Upper lobe of left lung (tissue), 6 donors: ENCODE results near the gene UGT2B17. TPM values are rescaled to one million over a fixed set of nuclear protein-coding genes. Genes with fewer than 3 reads are reported as not detected.

ENCODE experiments used
- ATAC-seq, 2 donors: fragments of 200-7000 bp; cut with Tn5 transposase; one replicate each; pipeline ENCODE4 v1.9.1; 2022; ENCODE audit warnings: mild to moderate bottlenecking in 2 of 2, moderate library complexity in 2 of 2; ENCODE audit not compliant: low FRiP score in 2 of 2
- DNase-seq, 2 donors: peaks; one replicate each; pipeline ENCODE4 v3.0.0-alpha.2; 2019 to 2020
- H3K27ac ChIP-seq, 4 donors: fragments of 200-600 bp; sonication (generic); one replicate each; pipeline ENCODE4 v1.5.1; 2016 to 2019
- H3K27me3 ChIP-seq, 4 donors: fragments of 200-600 bp; sonication (generic); one replicate each; pipeline ENCODE4 v1.5.1; 2017 to 2019
- H3K36me3 ChIP-seq, 4 donors: fragments of 200-600 bp; sonication (generic); one replicate each; pipeline ENCODE4 v1.5.1; 2016 to 2019
- H3K4me1 ChIP-seq, 4 donors: fragments of 200-600 bp; sonication (generic); one replicate each; pipeline ENCODE4 v1.5.1; 2018 to 2019
- H3K4me3 ChIP-seq, 4 donors: fragments of 200-600 bp; sonication (generic); one replicate each; pipeline ENCODE4 v1.5.1; 2017 to 2019; ENCODE audit warnings: mild to moderate bottlenecking in 2 of 4, moderate library complexity in 1 of 4
- H3K9me3 ChIP-seq, 4 donors: fragments of 200-600 bp; sonication (generic); one replicate each; pipeline ENCODE4 v1.5.1; 2018 to 2019
- CTCF ChIP-seq, 6 experiments: fragments of 450-650 bp in 4 of 6; fragments of 200-600 bp in 2 of 6; sonication (generic) in 2 of 6; IDR thresholded peaks; one replicate each; pipeline ENCODE4 v1.5.1; 2016 to 2019; ENCODE audit warnings: antibody characterized with exemption in 6 of 6
- EP300 ChIP-seq, 4 donors: sonication (generic); formaldehyde crosslinking; IDR thresholded peaks; one replicate each; pipeline ENCODE4 v1.5.1; 2017; ENCODE audit warnings: antibody characterized with exemption in 4 of 4, control low read depth in 2 of 4
- POLR2A ChIP-seq, 4 donors: fragments of 450-650 bp; IDR thresholded peaks; one replicate each; pipeline ENCODE4 v1.5.1; 2016 to 2017; ENCODE audit warnings: antibody characterized with exemption in 4 of 4, mild to moderate bottlenecking in 2 of 4
- POLR2AphosphoS5 ChIP-seq, 2 donors: sonication (generic); formaldehyde crosslinking; IDR thresholded peaks; one replicate each; pipeline ENCODE4 v1.5.1; 2017; ENCODE audit warnings: antibody characterized with exemption in 2 of 2
- WGBS, 2 donors: methylation state at CpG; one replicate each; pipeline ENCODE4 v1.1.5; 2017 to 2018; 5-methylcytosine and 5-hydroxymethylcytosine counted together
- total RNA-seq, 6 donors: library from RNA; depleted of rRNA in 4 of 6; stranded (reverse); fragments of >200 nt in 4 of 6; gene quantifications; one replicate each; pipeline versions ENCODE4 v1.1.0 to v1.2.1, GENCODE V29; 2016 to 2021
- donor health status: DM: no; HTN: no; CAD: no; lungs with moderate emphysema.
- donor health status: DM: no; HTN: yes; CAD: no; lungs with severe emphysema.

Gene UGT2B17
- total RNA-seq, 6 donors from 2014 or later = 0.27 TPM; not detected in 5

DNA sequence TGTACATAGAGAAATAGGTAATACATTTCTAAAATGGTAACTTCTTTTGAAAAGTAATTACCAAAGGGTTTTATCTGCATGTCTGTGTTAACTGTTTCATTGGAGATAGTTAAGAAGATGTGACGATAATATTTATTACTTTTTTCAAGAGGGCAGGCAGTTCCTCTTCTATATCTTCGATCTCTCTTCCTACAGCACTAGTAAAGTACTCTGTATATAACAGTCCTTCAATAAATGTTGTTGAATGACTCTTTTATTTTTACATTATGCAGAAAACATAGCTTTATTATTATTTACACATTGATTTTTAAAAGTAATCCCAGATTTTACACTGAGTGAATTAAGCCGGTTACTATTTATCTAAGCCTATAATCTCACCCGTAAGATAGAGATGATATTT lies 77.1 kb downstream of the UGT2B17 start:
- DNase-seq = no peak
- ATAC-seq = no peak
- Histone ChIP-seq H3K27me3 (no peaks in the 10 kb centered on the region), H3K4me1 (peaks cover 0 to 3% (median 0%) of the 10 kb centered on the region in 4 donors), H3K9me3 (no peaks in the 10 kb centered on the region), H3K4me3 (no peak overlapping the region), H3K36me3 (no peaks in the 10 kb centered on the region), H3K27ac (no peak overlapping the region)
- no peak for TF ChIP-seq CTCF (IDR thresholded peaks at IDR 0.05)
- no peak for TF ChIP-seq POLR2AphosphoS5 (IDR thresholded peaks at IDR 0.05)
- TF ChIP-seq POLR2A (IDR thresholded peaks at IDR 0.05) = no peak
- TF ChIP-seq EP300 (IDR thresholded peaks at IDR 0.05) = no peak
- 57 to 58% methylated on average over 4 of the region's 4 CpGs for WGBS, 2 donors

DNA sequence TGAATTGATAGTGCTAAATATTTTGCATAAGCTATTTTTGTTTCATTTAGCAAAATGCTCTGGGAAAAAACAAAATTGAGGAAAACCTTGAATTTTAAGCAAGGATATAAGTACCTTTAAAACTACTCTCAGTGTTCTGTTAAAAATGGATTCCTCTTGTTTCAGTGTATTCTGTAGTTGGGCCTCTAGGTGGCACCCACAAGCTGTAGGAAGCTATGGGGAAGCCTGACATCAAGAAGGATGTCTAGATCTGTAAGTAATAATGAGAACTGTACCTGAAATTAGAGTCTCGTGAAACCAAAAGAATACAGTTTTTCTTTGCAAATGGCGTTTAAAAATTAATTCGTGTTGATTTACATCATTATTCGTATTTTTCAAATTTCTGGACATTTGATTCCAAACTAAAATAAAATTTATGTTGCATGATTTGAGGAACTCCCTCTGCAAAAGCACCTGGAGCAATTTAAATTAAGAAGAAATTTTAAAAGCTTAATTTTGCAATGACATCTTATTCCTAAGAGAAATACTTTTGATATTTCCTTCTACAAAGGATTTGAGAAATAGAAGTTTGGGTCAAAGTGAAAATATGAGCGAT lies 77.6 kb downstream of the UGT2B17 start:
- no peak for TF ChIP-seq POLR2A (IDR thresholded peaks at IDR 0.05)
- peak; percentile 50 to 80 (median 70) for TF ChIP-seq CTCF (IDR thresholded peaks at IDR 0.05)
- TF ChIP-seq POLR2AphosphoS5 (IDR thresholded peaks at IDR 0.05) = no peak
- TF ChIP-seq EP300 (IDR thresholded peaks at IDR 0.05) = no peak
- Histone ChIP-seq H3K27ac (no peak overlapping the region), H3K4me1 (peaks cover 0 to 3% (median 0%) of the 10 kb centered on the region in 4 donors), H3K9me3 (no peaks in the 10 kb centered on the region), H3K27me3 (no peaks in the 10 kb centered on the region), H3K36me3 (no peaks in the 10 kb centered on the region), H3K4me3 (no peak overlapping the region)
- peak in 1 of 2 donors; percentile 44 for DNase-seq
- ATAC-seq = peak; percentile 78 to 87
- WGBS, 2 donors = 15 to 19% methylated on average over 5 of the region's 5 CpGs

DNA sequence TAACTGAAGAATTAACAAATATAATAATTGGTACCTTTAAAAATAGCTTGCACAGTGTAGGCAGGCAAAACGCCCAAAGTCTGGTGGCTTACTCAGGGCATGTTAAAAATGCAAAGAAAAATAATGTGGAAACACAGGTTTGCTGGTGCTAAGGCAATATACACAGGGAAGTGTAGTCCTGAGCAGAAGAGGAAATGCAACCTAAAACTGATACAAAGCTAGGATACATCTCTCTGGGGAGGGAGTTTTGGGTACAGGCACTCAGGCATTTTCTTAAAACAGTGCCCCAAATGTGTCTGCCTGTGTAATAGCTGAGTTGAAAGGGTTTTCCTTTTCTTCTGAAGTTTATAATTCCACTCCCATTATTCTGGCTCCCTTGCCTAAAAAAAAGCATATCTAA lies 81.4 kb downstream of the UGT2B17 start:
- Histone ChIP-seq H3K4me1 (peaks cover 0 to 3% (median 0%) of the 10 kb centered on the region in 4 donors), H3K4me3 (no peak overlapping the region), H3K27me3 (no peaks in the 10 kb centered on the region), H3K27ac (no peak overlapping the region), H3K9me3 (no peaks in the 10 kb centered on the region), H3K36me3 (no peaks in the 10 kb centered on the region)
- TF ChIP-seq POLR2AphosphoS5 (IDR thresholded peaks at IDR 0.05) = no peak
- no peak for TF ChIP-seq EP300 (IDR thresholded peaks at IDR 0.05)
- TF ChIP-seq POLR2A (IDR thresholded peaks at IDR 0.05) = no peak
- TF ChIP-seq CTCF (IDR thresholded peaks at IDR 0.05) = no peak
- DNase-seq (no peak), ATAC-seq (no peak)
- 12 to 20% methylated on average over 1 of the region's 1 CpG for WGBS, 2 donors

GRCh38 chr4:68490826-68491457 lies 85.2 kb downstream of the UGT2B17 start:
- ATAC-seq = no peak
- 89 to 93% methylated on average over 6 of the region's 6 CpGs for WGBS, 2 donors
- no peak for TF ChIP-seq EP300 (IDR thresholded peaks at IDR 0.05)
- Histone ChIP-seq H3K4me3 (no peak overlapping the region), H3K27ac (no peak overlapping the region), H3K36me3 (no peaks in the 10 kb centered on the region), H3K27me3 (no peaks in the 10 kb centered on the region), H3K9me3 (no peaks in the 10 kb centered on the region), H3K4me1 (peaks cover 0 to 3% (median 0%) of the 10 kb centered on the region in 4 donors)
- DNase-seq = no peak

- Histone ChIP-seq H3K27me3 (no peaks in the 10 kb centered on the region), H3K9me3 (no peaks in the 10 kb centered on the region), H3K27ac (no peak overlapping the region), H3K36me3 (no peaks in the 10 kb centered on the region), H3K4me3 (no peak overlapping the region), H3K4me1 (peaks cover 0 to 3% (median 0%) of the 10 kb centered on the region in 4 donors)
- peak in 1 of 2 donors; percentile 29 for DNase-seq
- no peak for ATAC-seq
- 79 to 90% methylated on average over 4 of the region's 5 CpGs for WGBS, 2 donors
- TF ChIP-seq POLR2A (IDR thresholded peaks at IDR 0.05) = no peak
- no peak for TF ChIP-seq POLR2AphosphoS5 (IDR thresholded peaks at IDR 0.05)
- TF ChIP-seq CTCF (IDR thresholded peaks at IDR 0.05) = no peak
- no peak for TF ChIP-seq EP300 (IDR thresholded peaks at IDR 0.05)
Measured at GRCh38 chr4:68489338-68489737, 86.8 kb downstream of the UGT2B17 start.

Other genes starting within 250 kb of the UGT2B17 start
- 100 to 1,000 TPM in 2 of 6 donors, 10 to 100 TPM in 4; 54.1 to 137 (median 76.3) TPM for gene YTHDC1, start 226.2 kb downstream of the UGT2B17 start, total RNA-seq
- gene TMPRSS11E, start 128.9 kb downstream of the UGT2B17 start, total RNA-seq = not detected
- under 1 TPM in 2 of 6 donors, not detected in 4; 0.14 to 0.34 TPM for gene UGT2B15, start 94.3 kb upstream of the UGT2B17 start, total RNA-seq
- under 1 TPM in 1 of 6 donors, not detected in 5; 0.17 TPM for gene UGT2B10, start 239.7 kb upstream of the UGT2B17 start, total RNA-seq